Neural crest cell (in vitro differentiated cells): ENCODE measurements around the gene TRAP1. TPM values are rescaled to one million over a fixed set of nuclear protein-coding genes. Genes with fewer than 3 reads are reported as not detected.

Experiments used
- DNase-seq: peaks from one replicate; pipeline ENCODE4 v3.0.0; 2021; ENCODE audit warnings: low read depth, mixed read lengths, low spot score
- H3K27ac Mint-ChIP-seq: one replicate; pipeline ENCODE4 v1.8.0; 2021; ENCODE audit warnings: mild to moderate bottlenecking, mixed read lengths; ENCODE audit not compliant: unreplicated experiment
- H3K27me3 Mint-ChIP-seq: 2 replicates; pipeline ENCODE4 v1.8.0; 2021; ENCODE audit warnings: low read depth, mild to moderate bottlenecking, mixed read lengths
- H3K36me3 Mint-ChIP-seq: 2 replicates; pipeline ENCODE4 v1.8.0; 2021; ENCODE audit warnings: low read depth, mild to moderate bottlenecking, mixed read lengths
- H3K4me1 Mint-ChIP-seq: 2 replicates; pipeline ENCODE4 v1.8.0; 2021; ENCODE audit warnings: mixed read lengths
- H3K4me3 Mint-ChIP-seq: one replicate; pipeline ENCODE4 v1.8.0; 2021; ENCODE audit warnings: mild to moderate bottlenecking, mixed read lengths
- H3K9me3 Mint-ChIP-seq: 2 replicates; pipeline ENCODE4 v1.8.0; 2021; ENCODE audit warnings: mixed read lengths
- total RNA-seq: library from RNA; stranded (reverse); gene quantifications from 2 replicates; pipeline ENCODE4 v1.2.1, GENCODE V29; 2021
- TF ChIP-seq, protein P1 (sequence below): fragments of 200-600 bp; sonication (generic); conservative IDR thresholded peaks from 2 replicates; pipeline ENCODE4 v1.5.0; 2021; ENCODE audit warnings: antibody characterized with exemption, mild to moderate bottlenecking

The TRAP1 gene
- total RNA-seq, 1 donor from 2014 or later = 152 TPM

DNA sequence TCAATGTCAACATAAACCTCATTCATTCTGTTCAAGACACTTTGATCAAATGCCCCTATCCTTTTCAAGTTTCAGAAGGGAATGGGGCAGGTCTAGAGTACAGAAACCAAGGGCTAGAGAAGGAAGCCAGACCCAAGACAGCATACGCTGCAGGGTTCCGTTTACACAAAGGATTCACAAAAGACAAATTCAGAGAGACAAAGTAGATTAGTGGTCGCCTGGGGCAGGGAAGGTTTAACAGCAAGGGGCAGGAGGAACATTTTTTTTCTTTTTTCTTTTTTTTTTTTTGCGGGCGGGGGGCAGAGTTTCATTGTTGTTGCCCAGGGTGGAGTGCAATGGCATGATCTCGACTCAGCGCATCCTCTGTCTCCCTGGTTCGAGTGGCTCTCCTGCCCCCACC, 19.9 kb upstream of the TRAP1 start:
- H3K4me3 Mint-ChIP-seq = no peak overlapping the region
- H3K27ac Mint-ChIP-seq = peak overlapping the region; percentile 44
- peaks cover 31% of the 10 kb centered on the region for H3K36me3 Mint-ChIP-seq
- no peaks in the 10 kb centered on the region for H3K9me3 Mint-ChIP-seq
- DNase-seq = no peak
- TF ChIP-seq, protein P1, sequence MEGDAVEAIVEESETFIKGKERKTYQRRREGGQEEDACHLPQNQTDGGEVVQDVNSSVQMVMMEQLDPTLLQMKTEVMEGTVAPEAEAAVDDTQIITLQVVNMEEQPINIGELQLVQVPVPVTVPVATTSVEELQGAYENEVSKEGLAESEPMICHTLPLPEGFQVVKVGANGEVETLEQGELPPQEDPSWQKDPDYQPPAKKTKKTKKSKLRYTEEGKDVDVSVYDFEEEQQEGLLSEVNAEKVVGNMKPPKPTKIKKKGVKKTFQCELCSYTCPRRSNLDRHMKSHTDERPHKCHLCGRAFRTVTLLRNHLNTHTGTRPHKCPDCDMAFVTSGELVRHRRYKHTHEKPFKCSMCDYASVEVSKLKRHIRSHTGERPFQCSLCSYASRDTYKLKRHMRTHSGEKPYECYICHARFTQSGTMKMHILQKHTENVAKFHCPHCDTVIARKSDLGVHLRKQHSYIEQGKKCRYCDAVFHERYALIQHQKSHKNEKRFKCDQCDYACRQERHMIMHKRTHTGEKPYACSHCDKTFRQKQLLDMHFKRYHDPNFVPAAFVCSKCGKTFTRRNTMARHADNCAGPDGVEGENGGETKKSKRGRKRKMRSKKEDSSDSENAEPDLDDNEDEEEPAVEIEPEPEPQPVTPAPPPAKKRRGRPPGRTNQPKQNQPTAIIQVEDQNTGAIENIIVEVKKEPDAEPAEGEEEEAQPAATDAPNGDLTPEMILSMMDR = no peak
- peaks cover 3% of the 10 kb centered on the region for H3K27me3 Mint-ChIP-seq
- no peaks in the 10 kb centered on the region for H3K4me1 Mint-ChIP-seq

DNA sequence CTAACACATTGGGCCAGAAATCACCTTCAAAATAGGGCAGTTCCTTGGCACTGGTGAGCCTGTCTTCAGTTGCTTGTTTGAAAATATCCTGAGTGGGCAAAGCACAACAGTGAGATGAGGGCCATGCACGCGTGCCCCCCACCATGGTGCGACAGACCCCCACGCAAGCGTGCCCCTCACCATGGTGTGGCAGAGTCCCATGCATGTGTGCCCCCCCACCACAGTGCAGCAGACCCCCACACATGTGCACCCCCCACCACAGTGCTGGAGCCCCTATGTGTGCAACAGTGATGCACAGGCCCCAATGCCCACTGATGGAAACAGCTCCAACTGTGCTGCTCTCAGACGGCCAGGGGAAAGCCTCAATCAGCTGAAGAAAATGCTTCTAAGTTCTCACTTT, 18.8 kb upstream of the TRAP1 start:
- no peaks in the 10 kb centered on the region for H3K4me1 Mint-ChIP-seq
- DNase-seq = no peak
- TF ChIP-seq, protein P1 = no peak
- peaks cover 31% of the 10 kb centered on the region for H3K36me3 Mint-ChIP-seq
- H3K27me3 Mint-ChIP-seq = peaks cover 3% of the 10 kb centered on the region
- H3K4me3 Mint-ChIP-seq = peak overlapping the region; percentile 61
- H3K27ac Mint-ChIP-seq = no peak overlapping the region
- no peaks in the 10 kb centered on the region for H3K9me3 Mint-ChIP-seq

DNA sequence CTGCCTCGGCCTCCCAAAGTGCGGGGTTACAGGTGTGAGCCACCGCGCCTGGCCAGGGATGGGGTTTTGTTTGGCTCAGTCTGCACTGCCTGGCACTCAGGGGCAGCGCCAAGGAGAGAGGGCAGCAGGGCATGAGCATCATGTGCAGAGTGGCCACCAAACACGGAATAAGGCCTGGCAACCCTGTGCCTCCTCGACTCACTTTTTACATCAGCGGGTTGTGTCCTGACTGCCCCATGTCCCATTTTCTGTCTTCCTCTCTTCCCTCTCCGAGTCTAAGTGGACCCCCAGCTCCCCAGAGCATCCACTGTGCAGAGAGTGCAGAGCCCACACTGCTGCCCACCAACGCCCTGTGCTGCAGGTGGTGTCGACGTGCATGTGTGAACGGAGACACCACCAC, 18.2 kb upstream of the TRAP1 start:
- no peak overlapping the region for H3K27ac Mint-ChIP-seq

DNA sequence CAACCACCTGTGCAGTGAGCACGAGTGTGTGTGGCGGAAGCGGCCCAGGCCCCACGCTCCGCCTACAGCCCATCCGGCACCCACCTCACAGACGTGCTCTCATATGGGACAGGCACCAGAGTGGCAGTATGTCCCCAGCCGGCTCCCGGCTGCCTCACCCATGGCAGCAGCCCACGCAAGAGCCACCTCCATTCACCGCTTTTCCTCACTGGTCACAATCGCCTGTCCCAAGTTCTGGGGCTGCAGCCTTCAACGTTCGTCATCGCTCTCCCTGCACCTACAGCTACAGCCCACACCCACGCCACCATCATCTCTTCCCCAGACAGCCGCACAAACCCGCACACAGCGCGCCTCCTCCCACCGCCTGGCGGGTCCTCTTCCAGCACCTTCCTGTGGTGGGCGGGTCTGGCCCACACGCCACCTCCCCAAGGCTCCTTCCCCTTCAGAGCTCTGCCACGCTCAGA, 17.5 kb upstream of the TRAP1 start:
- H3K27me3 Mint-ChIP-seq = peaks cover 3% of the 10 kb centered on the region
- no peak overlapping the region for H3K27ac Mint-ChIP-seq

More for the DNA sequence above, 18.2 kb upstream of the TRAP1 start:
- DNase-seq = no peak
- TF ChIP-seq, protein P1 = no peak
- Mint-ChIP-seq H3K27me3 (peaks cover 3% of the 10 kb centered on the region), H3K4me3 (peak overlapping the region; percentile 61), H3K4me1 (no peaks in the 10 kb centered on the region), H3K9me3 (no peaks in the 10 kb centered on the region), H3K36me3 (peaks cover 32% of the 10 kb centered on the region)

DNA sequence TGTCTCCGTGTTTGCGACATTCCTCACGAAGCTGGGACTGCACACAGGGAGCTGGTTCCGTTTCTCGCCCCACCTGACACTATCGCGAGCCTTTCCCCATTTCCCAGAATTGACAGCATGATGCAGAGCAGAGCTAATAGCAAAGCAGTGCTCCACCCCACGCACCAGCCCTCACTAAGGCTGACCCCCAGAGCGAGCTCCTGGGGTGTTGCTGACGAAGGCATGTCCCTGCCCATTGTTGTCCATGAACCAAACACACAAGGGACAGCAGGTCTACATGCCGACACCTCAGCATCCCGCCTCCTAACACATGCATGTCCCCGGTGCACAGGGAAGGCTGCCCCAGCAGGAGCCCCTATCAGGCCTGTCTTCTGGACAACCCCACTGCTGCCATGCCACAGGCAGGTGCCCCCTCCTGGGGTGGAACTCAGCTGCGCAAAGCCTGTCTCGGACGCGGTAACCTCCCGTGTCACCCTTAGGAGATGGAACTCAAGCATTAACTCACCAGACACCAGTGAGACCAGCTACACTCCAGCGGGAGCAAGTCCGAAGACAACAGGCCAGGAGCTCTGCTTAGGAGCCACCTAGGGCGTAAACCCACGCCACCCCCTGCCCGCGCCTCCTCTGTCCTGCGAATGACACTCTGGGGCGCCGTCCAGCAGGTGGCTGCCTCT, 16.9 kb upstream of the TRAP1 start:
- H3K27ac Mint-ChIP-seq = no peak overlapping the region
- no peaks in the 10 kb centered on the region for H3K4me1 Mint-ChIP-seq
- TF ChIP-seq, protein P1 = no peak

More for the DNA sequence above, 17.5 kb upstream of the TRAP1 start:
- TF ChIP-seq, protein P1 = no peak
- H3K4me3 Mint-ChIP-seq = no peak overlapping the region
- no peaks in the 10 kb centered on the region for H3K4me1 Mint-ChIP-seq
- H3K9me3 Mint-ChIP-seq = no peaks in the 10 kb centered on the region
- peaks cover 37% of the 10 kb centered on the region for H3K36me3 Mint-ChIP-seq
- no peak for DNase-seq

More for the DNA sequence above, 16.9 kb upstream of the TRAP1 start:
- no peak for DNase-seq
- Mint-ChIP-seq H3K4me3 (no peak overlapping the region), H3K9me3 (no peaks in the 10 kb centered on the region), H3K27me3 (peaks cover 3% of the 10 kb centered on the region), H3K36me3 (peaks cover 33% of the 10 kb centered on the region)
